ENCODE results near the gene FGD3.

Gene FGD3

DNA sequence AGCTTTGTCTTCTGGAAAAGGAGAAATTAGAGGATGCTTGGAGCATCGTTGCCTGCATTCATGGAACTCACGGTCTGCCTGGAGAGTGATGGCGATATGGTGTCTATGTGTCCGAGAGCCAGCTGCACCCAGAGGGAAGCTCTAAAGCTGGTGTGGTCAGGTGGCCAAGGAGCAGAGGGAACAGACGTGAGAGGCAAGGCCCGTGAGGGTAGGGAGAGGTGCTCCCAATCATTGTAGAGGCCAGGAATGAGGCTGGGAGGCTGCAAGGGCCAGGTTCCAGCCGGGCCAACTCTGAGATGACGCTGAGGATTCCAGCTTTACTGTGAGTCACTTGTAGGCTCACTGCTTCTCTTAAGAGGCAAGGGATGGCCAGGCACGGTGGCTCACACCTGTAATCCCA is 7.6 kb downstream of the FGD3 start:
- DNase-seq = no peak

DNA sequence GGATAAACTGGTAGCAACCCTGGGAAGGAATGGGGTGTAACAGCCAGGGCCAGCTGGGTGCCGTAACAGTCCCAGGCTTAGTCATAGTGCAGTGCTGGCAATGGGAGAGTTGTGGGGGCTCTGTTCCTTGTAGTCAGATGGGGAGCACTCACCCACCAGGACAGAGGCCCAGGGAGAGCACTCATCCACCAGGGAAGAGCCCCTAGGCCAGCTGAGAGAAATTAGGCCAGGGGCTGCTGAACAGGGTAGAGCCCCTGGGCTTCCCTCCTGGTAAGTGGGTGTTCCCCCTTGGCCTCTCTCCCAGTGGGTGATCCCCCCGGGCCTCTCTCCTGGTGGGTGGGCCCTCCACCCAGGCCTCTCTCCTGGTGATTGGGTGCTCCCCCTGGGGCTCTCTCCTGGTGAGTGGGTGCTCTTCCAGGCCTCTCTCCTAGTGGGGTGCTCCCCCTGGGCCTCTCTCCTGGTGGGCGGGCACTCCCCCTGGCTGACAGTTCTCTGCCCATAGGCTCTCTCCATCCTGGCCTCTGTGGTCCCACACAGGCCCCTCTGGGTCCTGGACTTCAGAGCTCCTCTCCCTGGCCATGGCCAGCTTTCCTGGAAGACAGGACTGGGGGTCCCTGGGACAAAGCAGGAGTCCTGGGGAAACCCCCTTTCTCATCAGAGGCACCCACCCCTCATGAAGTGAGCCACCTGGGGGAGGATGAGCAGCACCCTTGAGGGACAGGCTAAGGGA is 13.4 kb downstream of the FGD3 start:
- no peak for DNase-seq

DNA sequence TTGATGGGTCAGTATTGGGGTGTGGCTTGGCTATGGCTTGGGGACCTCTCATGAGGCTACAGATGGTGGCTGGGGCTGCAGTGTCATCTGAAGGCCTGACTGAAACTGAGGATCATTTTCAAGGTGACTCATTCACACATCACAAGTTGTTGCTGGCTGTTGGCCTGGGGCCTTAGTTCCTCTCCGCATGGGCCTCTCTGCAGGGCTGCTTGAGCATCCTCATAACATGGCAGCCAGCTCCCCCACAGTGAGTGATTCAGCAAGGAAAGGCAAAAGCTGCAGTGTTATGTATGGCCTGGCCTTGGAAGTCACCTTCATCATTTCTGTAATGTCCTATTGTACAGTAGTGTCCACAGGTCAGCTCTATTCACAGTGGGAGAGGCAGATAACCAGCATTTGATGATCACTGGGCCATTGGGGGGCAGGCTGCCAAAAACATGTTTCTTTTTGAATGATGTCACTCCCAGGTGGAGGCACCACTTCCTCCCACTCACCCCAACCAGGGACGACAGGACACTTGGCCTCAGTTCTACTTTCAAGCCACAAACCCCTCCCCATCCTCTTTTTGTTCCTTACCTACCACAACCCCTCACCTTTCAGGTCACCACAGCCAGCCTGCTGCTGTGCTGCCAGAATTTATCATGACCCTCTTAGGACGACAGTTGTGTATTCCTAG is 14.4 kb downstream of the FGD3 start:
- no peak for DNase-seq

DNA sequence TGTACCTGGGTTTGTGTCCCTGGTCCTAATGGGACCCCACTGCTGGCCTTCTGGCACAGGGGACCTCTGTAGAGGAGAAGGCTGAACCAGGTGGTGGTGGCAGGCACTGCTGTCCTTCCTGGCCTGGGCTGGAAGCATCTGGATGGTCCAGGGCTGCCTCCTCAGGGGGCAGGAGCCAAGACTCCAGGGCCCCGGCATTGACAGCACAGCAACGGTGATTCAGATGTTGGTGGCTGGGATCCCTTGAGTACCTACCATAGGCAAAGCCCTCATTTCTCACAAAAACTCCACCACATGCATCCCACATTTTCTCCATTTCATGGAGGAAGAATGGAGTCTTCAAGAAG is 15.0 kb downstream of the FGD3 start:
- no peak for DNase-seq

DNA sequence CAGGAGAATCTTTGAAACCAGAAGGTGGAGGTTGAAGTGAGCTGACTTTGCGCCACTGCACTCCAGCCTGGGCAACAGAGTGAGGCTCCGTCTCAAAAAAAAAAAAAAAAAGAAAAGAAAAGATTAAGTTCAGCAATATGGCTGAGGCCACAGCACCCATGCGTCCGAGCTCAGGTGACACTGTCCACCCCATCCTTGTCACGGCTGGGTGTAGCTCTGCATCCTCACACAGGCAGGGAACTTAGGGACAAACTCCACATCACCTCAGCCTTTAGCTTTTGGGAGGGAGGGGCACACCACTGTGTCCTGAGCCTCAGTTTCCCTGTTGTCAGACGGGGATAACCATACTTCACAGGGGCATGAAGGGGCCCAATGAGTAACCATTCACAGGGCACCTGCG is 15.5 kb downstream of the FGD3 start:
- DNase-seq = no peak

DNA sequence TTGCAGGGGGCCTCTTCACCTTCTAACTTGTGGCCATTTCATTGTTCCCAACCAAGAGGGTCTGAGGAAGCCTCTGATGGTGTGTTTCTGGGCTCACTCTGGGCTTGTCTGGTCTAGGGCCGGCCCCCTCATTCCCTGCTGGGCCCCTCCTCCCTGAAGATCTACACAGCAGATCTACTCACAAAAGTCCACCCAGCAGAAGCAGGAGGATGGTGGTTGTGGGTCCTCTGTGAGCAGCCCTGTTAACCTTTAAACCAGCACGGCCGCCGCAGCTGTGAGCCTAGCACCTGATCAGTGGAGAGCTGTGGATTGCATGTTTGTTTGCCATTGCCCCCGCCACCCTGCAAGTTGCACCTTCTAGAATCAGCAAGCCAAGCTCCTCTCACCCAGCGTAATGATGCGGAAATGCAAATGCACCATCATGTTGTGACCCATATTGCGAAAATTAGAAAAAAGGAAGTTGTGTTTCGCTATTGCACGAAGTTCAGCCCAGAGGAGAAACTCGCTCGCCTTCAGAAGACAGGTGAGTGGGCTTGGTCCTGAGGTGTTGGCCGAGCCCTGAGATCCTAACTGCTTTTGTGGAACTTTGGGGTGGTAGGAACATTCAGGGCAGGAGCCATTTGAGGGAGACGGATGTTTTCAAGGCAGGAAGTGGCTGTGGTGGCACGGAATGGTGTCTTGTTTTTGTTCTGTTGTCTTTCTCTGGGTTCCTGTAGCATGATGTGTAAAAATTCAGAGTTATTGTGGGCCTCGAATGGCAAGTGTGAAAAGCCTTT is 16.7 kb downstream of the FGD3 start:
- DNase-seq = no peak

DNA sequence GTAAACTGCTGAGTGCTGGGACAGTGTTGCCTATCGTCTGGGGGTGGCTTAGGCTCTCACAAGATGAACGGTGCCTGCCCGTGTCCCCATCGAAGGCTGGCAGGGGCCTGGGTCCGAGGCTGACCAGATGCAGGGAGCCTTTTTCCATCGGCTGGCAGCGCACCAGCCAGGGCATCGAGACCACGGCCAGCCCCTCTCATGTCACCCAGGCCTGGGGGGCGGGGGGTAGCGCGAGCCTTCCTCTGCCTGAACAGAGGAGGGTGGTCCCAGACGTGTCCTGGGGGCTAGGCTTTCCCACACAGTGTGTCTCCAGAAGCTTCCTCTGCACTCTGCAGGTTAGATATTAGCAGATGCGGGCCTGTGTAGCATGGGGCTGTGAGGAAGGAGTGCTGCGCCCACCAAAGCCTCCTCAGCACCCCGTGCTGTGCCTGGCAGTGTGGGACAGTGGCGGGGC is 17.3 kb downstream of the FGD3 start:
- no peak for DNase-seq

DNA sequence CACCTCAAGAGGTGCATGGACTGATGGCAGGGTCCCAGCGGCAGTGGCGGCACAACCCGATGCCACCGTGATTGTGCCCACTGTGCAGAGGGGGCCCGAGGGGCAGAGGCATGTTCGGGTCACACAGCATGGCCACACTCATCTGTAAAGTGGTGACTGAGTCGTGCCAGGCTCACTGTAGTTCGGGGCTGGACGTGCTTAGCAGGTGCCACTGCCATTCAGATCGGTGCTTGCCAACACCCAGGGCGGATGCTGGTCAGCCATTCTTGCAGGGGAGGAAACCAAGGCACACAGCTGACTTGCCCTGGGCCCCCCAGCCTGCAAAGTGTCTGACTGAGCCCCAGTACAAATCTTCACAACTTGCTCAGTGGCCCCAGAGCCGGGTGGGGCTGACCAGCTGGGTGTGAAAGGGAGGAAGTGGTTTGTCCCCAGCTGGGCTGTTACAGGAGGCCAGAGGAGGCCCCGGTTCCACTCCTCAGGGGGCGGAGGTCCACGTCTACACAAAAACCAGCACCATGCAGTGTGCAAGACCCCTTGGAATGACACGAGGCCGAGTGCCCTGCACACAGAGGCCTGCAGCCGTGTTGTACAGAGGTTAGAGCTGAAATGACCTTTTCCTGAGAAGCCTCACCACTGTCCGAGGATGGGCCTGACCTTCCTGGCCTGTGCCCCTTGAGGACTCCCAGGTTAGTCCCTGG is 17.9 kb downstream of the FGD3 start:
- no peak for DNase-seq

DNA sequence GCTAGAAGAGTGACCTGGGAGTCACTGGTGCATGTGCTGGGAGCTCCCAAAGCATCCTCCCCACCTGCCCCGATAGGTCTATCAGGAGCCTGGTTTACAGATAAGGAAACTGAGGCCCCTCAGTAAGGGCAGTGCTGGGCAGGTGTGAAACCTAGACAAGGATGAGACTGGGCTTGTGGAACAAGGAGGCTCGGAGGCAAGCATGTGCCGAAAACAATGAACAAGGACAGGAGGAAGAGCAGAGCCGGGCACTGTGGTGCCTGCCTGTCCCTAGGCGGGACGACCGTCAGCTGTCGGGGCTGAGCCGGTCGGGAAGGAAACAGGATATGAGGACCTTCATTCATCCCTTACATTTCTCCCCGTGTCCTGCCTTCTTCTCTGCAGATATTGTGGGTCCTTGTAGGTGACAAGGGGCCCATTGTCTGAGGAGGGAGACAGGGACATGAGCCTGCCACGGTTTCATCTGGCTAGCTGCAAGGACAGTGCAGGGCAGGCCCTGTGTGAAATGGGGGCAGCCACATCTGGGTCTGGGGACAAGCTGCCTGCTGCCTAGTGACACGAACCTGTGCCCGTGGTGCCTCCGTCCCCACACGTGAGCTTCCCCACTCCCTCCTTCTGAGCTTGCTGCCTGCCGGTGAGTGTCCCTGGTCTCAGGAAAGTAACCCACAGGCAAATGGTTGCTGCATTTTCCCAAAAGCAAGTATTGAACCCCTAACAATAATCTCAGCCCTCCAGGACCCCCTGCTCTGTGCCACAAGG is 18.6 kb downstream of the FGD3 start:
- no peak for DNase-seq

DNA sequence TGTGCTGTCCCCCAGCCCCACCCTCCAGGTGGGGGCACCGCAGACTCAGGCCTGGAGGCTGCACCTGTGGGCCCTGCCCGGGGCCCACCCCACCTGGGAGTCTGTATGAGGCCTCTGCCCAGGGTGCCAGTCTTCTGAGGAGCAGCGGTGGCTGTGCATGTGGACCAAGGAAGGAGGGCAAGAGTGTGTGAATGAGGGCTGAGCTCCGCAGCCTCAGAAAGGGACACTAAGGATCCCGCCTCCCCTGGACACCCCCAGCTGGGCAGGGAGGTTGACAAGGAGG is 19.1 kb downstream of the FGD3 start:
- no peak for DNase-seq

DNA sequence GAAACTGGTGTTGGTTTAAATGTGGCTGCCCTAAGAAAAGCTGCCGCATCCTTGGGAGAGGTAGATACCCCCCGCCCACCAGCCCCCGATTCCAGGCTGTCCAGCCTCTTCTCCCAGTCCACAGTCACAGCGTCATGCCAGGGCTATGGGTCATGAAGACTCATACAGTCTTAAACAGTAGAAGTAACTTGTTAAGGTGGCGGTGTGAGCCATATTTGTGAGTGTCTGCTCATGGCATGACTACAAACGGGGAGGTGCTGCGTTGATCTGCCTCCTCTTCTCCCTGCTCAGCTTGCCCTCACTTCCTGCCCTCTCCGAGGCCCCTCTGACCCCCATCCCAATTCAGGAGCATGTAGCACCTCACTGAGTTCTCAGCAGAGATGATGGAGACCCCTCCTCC is 20.8 kb downstream of the FGD3 start:
- DNase-seq = no peak

DNA sequence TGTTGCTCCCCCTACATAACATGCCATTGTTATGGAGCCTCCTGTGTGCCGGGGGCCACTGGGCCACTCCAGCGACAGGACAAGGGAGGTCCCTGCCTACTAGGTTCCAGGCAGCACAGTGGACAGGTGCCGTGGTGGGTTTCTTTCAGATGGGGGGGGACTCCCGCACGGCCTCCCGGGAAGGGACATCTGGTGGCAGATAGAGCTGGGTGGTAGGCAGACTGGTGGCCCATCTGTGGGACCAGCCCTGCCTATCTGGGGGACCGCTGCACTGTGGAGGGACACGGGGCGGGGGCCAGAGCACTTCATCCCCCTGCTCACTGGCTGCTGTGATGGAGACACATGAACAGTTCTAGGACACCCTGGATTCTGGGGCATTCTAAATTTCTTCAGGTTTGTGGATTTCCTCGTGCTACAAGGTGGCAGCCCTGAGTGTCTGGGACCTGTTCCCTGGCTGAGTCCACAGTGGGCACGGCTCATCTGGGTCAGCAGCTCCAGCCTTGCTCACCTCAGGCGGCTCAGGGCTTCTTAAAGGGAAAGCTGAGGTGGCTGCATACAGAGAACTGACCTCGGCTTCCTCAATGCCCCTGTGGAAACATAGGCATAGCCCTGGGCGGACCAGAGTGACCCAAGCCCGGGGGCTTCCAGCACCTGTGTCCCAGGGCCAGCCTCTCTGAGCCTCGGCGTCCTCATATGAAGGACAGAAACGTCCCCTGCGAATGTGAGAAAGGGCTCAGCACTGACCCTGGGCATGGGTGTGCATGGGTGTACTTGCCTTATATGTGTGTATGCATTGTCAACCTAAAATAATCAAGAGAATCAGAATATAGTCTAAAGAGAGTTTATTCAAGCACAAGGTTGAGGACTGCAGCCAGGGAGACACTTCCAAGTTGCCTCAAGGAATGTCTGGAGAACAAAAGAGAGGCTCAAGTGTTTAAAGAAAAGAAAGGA is 22.5 kb downstream of the FGD3 start:
- DNase-seq = no peak

DNA sequence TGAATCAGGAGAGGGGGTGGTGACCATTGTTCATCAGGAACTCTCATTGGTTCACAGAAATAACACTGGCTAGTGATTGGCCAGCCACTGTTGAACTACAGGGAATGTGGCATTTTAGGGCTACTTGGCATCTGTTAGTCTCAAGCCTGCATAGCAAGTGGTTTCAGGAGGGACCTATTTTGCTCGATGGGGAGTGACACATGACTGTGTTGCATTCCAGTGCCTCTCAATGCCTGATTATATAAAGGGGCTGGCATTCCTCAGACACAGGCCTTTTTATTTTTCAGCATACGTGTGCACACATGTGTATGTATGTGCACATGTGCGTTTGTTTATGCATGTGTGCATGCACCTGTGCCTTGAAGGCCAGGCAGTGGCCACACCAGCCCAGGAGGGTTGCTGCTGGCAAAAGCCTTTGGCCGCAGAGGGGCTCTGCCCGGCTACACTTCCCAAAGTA is 23.2 kb downstream of the FGD3 start:
- peak in 1 of 2 experiments; percentile 25 for DNase-seq

DNA sequence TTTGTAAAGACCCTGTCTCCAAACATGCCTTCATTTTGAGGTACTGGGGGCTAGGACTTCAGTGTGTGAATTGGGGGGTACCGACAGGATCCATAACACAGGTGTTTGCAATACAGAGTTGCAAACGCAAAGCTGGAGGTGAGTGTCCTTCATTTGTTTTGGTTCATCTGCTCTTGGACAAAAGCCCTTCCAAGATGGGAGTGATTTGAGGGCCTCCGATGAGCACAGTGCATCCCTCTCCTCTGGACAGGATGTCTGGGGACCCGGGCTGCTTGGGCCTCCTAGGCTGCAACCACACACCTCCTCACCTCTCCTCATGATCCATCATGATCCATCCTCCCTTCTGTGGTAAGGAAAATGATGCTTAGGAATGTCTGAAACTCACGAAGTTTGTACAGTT is 23.8 kb downstream of the FGD3 start:
- no peak for DNase-seq

DNA sequence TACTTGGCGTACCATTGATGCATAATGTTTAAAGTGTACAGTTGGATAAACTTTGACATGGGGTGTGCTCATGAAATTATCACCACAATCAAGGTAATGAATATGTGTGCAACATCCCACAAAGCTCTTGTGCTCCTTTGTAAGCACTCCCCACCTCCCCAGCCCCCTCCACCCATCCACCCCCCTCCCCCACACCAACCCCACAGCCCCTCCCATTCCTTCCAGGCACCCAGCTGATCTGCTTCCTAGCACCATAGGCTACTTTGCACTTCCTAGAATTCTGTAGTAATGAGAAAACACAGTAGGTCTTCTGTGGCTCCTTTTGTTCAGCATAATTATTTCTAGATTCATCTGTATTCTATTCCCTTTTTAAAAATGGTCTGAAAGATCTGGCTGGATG is 24.5 kb downstream of the FGD3 start:
- DNase-seq = no peak

DNA sequence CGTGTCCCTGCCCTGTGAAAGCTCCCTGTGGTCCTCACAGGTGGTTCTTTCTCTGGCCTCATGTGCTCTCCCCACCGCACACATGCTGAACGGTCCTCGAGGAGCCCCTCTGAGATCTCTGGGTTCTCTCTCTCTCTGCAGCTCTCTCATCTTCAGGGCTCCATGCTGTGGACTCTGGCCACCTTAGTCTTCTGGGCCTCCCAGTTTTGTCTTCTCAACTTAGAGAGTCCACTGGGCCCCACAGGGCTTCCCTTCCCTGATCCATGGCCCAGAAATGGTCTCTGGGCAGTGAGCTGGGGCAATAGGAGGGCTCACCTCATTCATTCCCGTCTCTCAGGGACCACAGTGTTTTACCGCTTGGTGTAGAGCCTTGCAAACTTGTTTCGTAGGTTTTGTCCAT is 26.4 kb downstream of the FGD3 start:
- no peak for DNase-seq

DNA sequence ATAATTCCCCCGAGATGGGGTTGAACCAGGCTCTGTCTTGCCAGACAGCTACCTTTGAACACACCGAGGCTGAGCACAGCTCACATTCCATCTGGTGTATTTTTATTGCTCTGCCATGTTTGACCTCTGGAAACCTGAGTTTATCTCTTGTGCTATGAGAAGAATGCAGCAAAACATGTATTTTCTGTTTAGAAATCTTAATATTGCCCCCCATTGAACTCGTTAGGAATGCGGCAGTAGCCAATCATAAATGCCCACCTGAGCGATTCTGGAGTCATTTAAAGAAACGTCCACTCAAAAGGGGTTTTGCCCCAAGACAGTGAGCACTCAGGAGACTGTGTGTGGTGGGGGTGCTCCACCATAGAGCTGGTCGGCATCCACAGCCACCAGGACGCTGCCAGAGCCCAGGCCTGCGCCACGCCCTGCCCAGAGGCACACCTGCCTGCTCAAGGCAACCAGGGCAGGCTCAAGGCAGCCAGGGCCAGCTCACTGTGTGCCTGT is 26.9 kb downstream of the FGD3 start:
- DNase-seq = no peak

DNA sequence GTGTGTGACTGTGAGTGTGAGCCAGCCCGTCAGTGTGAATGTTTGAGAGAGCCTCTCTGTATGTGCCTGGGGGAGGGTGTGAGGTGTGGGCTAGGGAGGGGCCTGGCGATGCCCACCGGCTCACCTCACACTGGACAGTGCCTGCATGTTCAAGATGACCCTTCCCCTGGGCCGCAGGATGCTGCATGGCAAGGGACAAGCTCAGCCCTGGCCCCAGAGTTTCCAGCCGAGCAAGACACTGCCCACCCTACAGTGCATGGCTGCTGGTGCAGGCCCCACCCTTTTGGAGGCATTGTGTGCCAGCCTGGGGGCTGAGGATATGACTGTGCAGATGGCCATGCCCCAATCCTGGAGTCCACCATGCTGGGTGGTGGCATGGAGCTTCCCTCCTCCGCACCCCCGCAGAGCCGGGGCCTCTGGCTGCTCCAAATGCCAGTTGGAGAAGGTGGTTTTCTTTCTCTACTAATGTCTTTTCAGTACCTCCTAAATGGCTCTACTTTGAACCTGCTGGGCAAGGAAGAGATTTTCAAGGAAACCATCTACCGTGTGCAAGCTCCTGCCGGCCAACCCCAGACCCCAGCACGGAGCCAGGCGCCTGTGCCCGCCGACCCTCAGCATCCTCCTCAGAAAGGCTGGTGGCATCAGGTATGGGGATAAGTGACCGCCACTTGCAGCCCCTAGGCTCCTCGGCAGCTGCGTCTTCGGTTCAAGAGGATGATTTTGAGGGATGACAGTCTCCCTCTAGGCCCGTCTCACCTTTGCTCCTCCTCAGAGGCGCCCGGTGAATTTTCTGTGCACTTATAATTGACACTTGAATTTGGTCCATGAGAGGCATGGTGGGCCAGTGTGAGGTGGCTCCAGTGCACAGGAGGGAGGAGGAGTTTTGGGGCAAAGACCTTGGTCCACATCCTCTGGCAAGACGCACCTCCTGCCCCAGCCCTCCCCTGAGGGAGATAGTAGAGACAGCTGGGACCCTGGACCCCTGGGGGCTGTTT is 27.7 kb downstream of the FGD3 start:
- DNase-seq = no peak

DNA sequence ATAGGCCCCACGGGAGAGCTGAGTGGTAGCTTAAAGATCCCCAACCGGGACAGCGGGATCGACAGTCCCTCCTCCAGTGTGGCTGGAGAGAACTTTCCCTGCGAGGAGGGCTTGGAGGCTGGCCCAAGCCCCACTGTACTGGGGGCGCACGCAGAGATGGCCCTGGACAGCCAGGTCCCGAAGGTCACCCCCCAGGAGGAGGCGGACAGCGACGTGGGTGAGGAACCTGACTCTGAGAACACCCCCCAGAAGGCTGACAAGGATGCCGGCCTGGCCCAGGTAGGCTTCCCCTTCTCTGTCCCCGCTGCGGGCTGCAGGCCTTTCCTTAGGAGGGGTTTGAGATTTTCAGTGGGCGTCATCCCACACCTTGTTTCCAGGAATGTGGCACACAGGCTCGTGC is 29.1 kb downstream of the FGD3 start:
- DNase-seq = no peak

DNA sequence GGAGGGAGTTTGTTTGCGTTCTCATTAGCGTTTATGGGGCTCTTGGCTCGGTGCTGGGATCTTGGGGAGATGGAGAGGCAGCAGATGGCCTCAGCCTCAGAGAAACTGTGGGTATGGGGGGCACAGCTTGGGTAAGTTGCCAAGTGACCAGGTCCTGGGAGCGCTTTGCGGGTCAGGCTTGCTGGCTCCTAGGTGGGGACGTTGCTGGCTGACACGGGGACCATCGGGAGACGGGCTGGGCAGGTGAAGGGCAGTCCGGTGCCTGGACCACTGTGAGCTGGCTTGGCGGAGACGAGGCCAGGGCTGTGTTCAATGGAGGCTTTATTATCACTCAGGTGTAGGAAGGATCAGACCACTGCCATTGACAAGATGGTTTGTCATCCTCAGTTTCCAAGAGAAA is 30.0 kb downstream of the FGD3 start:
- DNase-seq = no peak

All from NCI-H524 (cell line).